K562 (cell line): Measurements from ENCODE around the gene SH3TC2. TPM values are rescaled to one million over a fixed set of nuclear protein-coding genes. Genes with fewer than 3 reads are reported as not detected.

Experiments used
- FOSL1 ChIP-seq: fragments of 200-800 bp; sonication (Bioruptor generic); conservative IDR thresholded peaks from 2 replicates; pipeline ENCODE4 v1.6.1; 2016; ENCODE audit warnings: missing genetic modification characterization, missing compliant biosample characterization
- RERE ChIP-seq: sonication (generic); formaldehyde crosslinking; IDR thresholded peaks from 2 replicates; pipeline ENCODE4 v1.8.0; 2023; ENCODE audit warnings: missing genetic modification reagents, mild to moderate bottlenecking, borderline replicate concordance
- polyA plus RNA-seq, 8 experiments: library from polyadenylated mRNA; depleted of rRNA in 4 of 8; stranded (reverse) in 5 of 8; unstranded in 3 of 8; fragments of >200 nt; fragmentation: Nextera tagmentation in 2 of 8; fragmentation: Illumina TruSeq in 1 of 8; extraction: Ambion mirVana in 2 of 8; extraction: Trizol in 1 of 8; gene quantifications; 2 replicates each; pipeline versions ENCODE4 v1.2.1 to v1.2.3, GENCODE V29; 2011 to 2014; ENCODE audit warnings: inconsistent platforms in 1 of 8, missing spikeins in 1 of 8
- total RNA-seq, 7 experiments: library from RNA; depleted of rRNA in 6 of 7; stranded (reverse); fragments of >200 nt in 6 of 7; fragmentation: Illumina TruSeq in 2 of 7; extraction: Trizol in 2 of 7; gene quantifications; 2 replicates each; pipeline versions ENCODE4 v1.2.1 to v1.2.3, GENCODE V29; 2011 to 2021; ENCODE audit warnings: low replicate concordance in 1 of 7
- TF ChIP-seq, protein P1 (sequence below): fragments of 450-650 bp; IDR thresholded peaks from 2 replicates; pipeline ENCODE4 v1.6.1; 2016; ENCODE audit warnings: borderline replicate concordance

Gene SH3TC2
- total and polyA plus RNA-seq, 9 of the 15 experiments (the other 6 are each of a cell fraction or from before 2014, with no cell fraction given) = 0.03 to 0.80 (median 0.55) TPM; not detected in 1

- TF ChIP-seq RERE (CRISPR knock-in tag) (no peak), FOSL1 (tag) (no peak)
- TF ChIP-seq, protein P1, sequence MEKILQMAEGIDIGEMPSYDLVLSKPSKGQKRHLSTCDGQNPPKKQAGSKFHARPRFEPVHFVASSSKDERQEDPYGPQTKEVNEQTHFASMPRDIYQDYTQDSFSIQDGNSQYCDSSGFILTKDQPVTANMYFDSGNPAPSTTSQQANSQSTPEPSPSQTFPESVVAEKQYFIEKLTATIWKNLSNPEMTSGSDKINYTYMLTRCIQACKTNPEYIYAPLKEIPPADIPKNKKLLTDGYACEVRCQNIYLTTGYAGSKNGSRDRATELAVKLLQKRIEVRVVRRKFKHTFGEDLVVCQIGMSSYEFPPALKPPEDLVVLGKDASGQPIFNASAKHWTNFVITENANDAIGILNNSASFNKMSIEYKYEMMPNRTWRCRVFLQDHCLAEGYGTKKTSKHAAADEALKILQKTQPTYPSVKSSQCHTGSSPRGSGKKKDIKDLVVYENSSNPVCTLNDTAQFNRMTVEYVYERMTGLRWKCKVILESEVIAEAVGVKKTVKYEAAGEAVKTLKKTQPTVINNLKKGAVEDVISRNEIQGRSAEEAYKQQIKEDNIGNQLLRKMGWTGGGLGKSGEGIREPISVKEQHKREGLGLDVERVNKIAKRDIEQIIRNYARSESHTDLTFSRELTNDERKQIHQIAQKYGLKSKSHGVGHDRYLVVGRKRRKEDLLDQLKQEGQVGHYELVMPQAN = no peak
Measured at GRCh38 chr5:149028984-149029383, 33.9 kb downstream of the SH3TC2 start (continued).
